K562 (cell line): ENCODE measurements around the gene CDCA5.

Experiments
- CTCF ChIP-seq, 3 experiments: IDR thresholded peaks in 2 of 3; conservative IDR thresholded peaks in 1 of 3; 2 replicates each; pipeline ENCODE4 v1.5.1; 2011 to 2012; ENCODE audit warnings: low read length in 3 of 3, mild to moderate bottlenecking in 3 of 3, control low read depth in 2 of 3, improper control_type of control experiment in 1 of 3, inconsistent platforms in 1 of 3, low read depth in 1 of 3, mixed read lengths in 1 of 3, moderate library complexity in 1 of 3; ENCODE audit not compliant: insufficient read depth in 2 of 3
- ELK1 ChIP-seq: sonication (generic); formaldehyde crosslinking; IDR thresholded peaks from 2 replicates; pipeline ENCODE4 v1.8.1; 2022; ENCODE audit warnings: missing genetic modification reagents
- ESRRA ChIP-seq: fragments of 450-650 bp; IDR thresholded peaks from 2 replicates; pipeline ENCODE4 v1.6.1; 2014; ENCODE audit warnings: low read depth, mild to moderate bottlenecking, moderate library complexity, borderline replicate concordance
- EZH2 ChIP-seq: IDR thresholded peaks from 2 replicates; pipeline ENCODE4 v1.6.1; 2012; ENCODE audit warnings: low read depth, mild to moderate bottlenecking, inconsistent platforms, low read length, borderline replicate concordance
- JUN ChIP-seq, 2 experiments: sonication (generic) in 1 of 2; formaldehyde crosslinking in 1 of 2; IDR thresholded peaks; 2 replicates each; pipeline versions ENCODE4 v1.6.1 to v1.8.0; 2012 to 2022; ENCODE audit warnings: borderline replicate concordance in 2 of 2, mild to moderate bottlenecking in 2 of 2, improper control_type of control experiment in 1 of 2, low read depth in 1 of 2, low read length in 1 of 2, missing genetic modification reagents in 1 of 2
- KLF16 ChIP-seq: IDR thresholded peaks from 2 replicates; pipeline ENCODE4 v1.6.1; 2016; ENCODE audit warnings: antibody characterized with exemption
- MYC ChIP-seq, 2 experiments: fragments of 250-450 bp in 1 of 2; sonication (Bioruptor Pico) in 1 of 2; IDR thresholded peaks; 2 replicates each; pipeline versions ENCODE4 v1.5.1 to v1.6.1; 2012 to 2021; ENCODE audit warnings: low read depth in 2 of 2, borderline replicate concordance in 1 of 2, improper control_type of control experiment in 1 of 2, low read length in 1 of 2, mild to moderate bottlenecking in 1 of 2, moderate library complexity in 1 of 2
- POLR2A ChIP-seq: fragments of 450-650 bp; conservative IDR thresholded peaks from 2 replicates; pipeline ENCODE4 v1.6.1; 2016
- REST ChIP-seq, 2 experiments: fragments of 450-650 bp; formaldehyde crosslinking in 1 of 2; IDR thresholded peaks; 2 replicates each; pipeline versions ENCODE4 v1.4.0 to v1.6.1; 2014 to 2020; ENCODE audit warnings: mild to moderate bottlenecking in 2 of 2, borderline replicate concordance in 1 of 2, low read depth in 1 of 2
- ZFP36 ChIP-seq: fragments of 150-350 bp; IDR thresholded peaks from 2 replicates; pipeline ENCODE4 v1.6.1; 2018; ENCODE audit warnings: low read length, low read depth; ENCODE audit not compliant: partially characterized antibody
- ZHX1 ChIP-seq: fragments of 150-350 bp; conservative IDR thresholded peaks from 2 replicates; pipeline ENCODE4 v1.6.1; 2014; ENCODE audit warnings: low read length

GRCh38 chr11:65112546-65113360, 28.9 kb upstream of the CDCA5 start:
- no peak for TF ChIP-seq ELK1 (CRISPR knock-in tag)
- TF ChIP-seq JUN (IDR thresholded peaks at IDR 0.05; ENCODE audit: borderline replicate concordance, low read depth, low read length) = peak; percentile 24; the same call in 1 of the 2 replicates
- TF ChIP-seq JUN (CRISPR knock-in tag; IDR thresholded peaks at IDR 0.05; ENCODE audit: borderline replicate concordance) = no peak
- TF ChIP-seq POLR2A = peak; percentile 58
- TF ChIP-seq EZH2 = no peak
- TF ChIP-seq KLF16 = no peak
- peak; percentile 71 for TF ChIP-seq MYC (IDR thresholded peaks at IDR 0.05; ENCODE audit: low read depth, low read length)
- peak; percentile 59; the same call in 1 of the 2 replicates for TF ChIP-seq MYC (CRISPR knock-in tag; IDR thresholded peaks at IDR 0.05; ENCODE audit: borderline replicate concordance, low read depth)
- TF ChIP-seq ZHX1 = no peak
- peak; percentile 60 for TF ChIP-seq ESRRA
- TF ChIP-seq REST (IDR thresholded peaks at IDR 0.05; ENCODE audit: borderline replicate concordance) = peak; percentile 56; the same call in 1 of the 2 replicates
- no peak for TF ChIP-seq REST (CRISPR knock-in tag; IDR thresholded peaks at IDR 0.05; ENCODE audit: low read depth)
- TF ChIP-seq CTCF (IDR thresholded peaks at IDR 0.05 in 2 of 3, conservative IDR thresholded peaks at IDR 0.05 in 1 of 3; ENCODE audit: insufficient read depth in 2 of 3, low read depth in 1 of 3, low read length in 3 of 3) = peak; percentile 78 to 93 (median 91)
- peak; percentile 6 for TF ChIP-seq ZFP36
